ENCODE results near the gene CHCHD3. TPM values are rescaled to one million over a fixed set of nuclear protein-coding genes. Genes with fewer than 3 reads are reported as not detected.

The CHCHD3 gene
- polyA plus RNA-seq, 3 donors, result 30.5 to 56.7 (median 48.8) TPM

- Histone ChIP-seq H3K79me2 (ENCODE audit: insufficient read depth, low read length) (no peaks in the 10 kb centered on the region), H3K9me3 (replicated peaks in 1 of 2; ENCODE audit: control insufficient read depth in 1 of 2, insufficient read depth in 1 of 2, low read length in 2 of 2) (peaks cover 8 to 23% of the 10 kb centered on the region in 2 donors), H3K36me3 (replicated peaks in 1 of 2; ENCODE audit: control insufficient read depth in 1 of 2, insufficient read depth in 2 of 2, low read length in 2 of 2) (no peaks in the 10 kb centered on the region), H3K27me3 (ENCODE audit: control insufficient read depth in 2 of 2, insufficient read depth in 2 of 2, low read length in 2 of 2) (no peaks in the 10 kb centered on the region), H4K20me1 (ENCODE audit: insufficient read depth, low read length) (no peaks in the 10 kb centered on the region), H3K4me3 (replicated peaks in 1 of 3; ENCODE audit: low read depth in 2 of 3, low read length in 3 of 3) (no peak overlapping the region), H3K9ac (ENCODE audit: insufficient read depth, low read length, poor library complexity, severe bottlenecking) (no peak overlapping the region), H2AFZ (ENCODE audit: insufficient read depth, low read depth, low read length, poor library complexity, severe bottlenecking) (no peak overlapping the region), H3K4me1 (ENCODE audit: control insufficient read depth in 1 of 2, insufficient read depth in 2 of 2, low read length in 2 of 2) (no peaks in the 10 kb centered on the region), H3K27ac (ENCODE audit: low read depth in 1 of 2, low read length in 2 of 2) (no peak overlapping the region), H3K4me2 (replicated peaks; ENCODE audit: extremely low read depth, low read length, poor library complexity, severe bottlenecking) (no peak overlapping the region)
- H3K4me1 Mint-ChIP-seq, result peaks cover 7% of the 10 kb centered on the region
- intact Hi-C loops (cut with micrococcal nuclease), result no loop called here
- TF ChIP-seq, protein P1, sequence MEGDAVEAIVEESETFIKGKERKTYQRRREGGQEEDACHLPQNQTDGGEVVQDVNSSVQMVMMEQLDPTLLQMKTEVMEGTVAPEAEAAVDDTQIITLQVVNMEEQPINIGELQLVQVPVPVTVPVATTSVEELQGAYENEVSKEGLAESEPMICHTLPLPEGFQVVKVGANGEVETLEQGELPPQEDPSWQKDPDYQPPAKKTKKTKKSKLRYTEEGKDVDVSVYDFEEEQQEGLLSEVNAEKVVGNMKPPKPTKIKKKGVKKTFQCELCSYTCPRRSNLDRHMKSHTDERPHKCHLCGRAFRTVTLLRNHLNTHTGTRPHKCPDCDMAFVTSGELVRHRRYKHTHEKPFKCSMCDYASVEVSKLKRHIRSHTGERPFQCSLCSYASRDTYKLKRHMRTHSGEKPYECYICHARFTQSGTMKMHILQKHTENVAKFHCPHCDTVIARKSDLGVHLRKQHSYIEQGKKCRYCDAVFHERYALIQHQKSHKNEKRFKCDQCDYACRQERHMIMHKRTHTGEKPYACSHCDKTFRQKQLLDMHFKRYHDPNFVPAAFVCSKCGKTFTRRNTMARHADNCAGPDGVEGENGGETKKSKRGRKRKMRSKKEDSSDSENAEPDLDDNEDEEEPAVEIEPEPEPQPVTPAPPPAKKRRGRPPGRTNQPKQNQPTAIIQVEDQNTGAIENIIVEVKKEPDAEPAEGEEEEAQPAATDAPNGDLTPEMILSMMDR (IDR thresholded peaks at IDR 0.05), result no peak
- DNase-seq, result no peak
- H3K27me3 Mint-ChIP-seq (ENCODE audit: low read depth in 3 of 3), result peaks cover 0 to 2% (median 0%) of the 10 kb centered on the region in 3 donors
- H3K4me3 Mint-ChIP-seq, result no peak overlapping the region
- no peak overlapping the region for H3K27ac Mint-ChIP-seq
- no peaks in the 10 kb centered on the region for H3K36me3 Mint-ChIP-seq
- WGBS (ENCODE audit: insufficient coverage), result 67% methylated on average over 3 of the region's 5 CpGs
- peaks cover 6 to 23% (median 14%) of the 10 kb centered on the region in 7 donors for H3K9me3 Mint-ChIP-seq
These were observed 341.7 kb downstream of the CHCHD3 start for GRCh38 chr7:132740176-132740575.

DNA sequence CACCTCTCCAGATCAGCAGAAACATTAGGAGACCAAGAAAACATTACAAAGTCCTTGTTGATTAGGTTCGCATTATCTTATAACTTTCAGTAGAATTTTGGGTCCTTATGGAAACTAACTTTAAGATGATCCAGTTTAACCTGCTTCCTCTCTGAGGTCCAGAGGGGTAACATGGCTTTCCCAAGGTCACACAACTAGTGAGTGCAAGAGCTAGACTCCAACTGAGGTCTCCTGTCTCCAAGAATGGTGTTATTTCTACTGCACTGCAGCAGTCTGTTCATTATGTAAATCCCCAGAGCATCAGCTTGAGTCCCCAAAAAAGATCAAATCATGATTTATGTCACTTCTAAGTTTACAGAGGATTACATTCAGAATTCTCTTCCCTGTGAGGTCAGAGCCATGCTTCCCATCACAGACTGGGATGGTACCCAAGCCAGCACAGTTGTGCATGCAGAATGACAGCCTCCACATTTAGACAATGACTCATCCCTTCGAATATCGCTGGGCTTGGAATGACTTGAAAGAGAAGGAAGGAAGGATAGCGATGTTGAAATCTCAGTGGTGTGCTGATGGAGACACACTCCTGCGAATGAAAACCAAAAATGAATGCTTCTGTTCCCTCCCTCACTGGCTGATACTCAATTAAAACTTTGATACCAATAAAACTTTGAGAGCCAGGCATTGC lies 342.5 kb downstream of the CHCHD3 start:
- no peaks in the 10 kb centered on the region for H3K27me3 ChIP-seq (ENCODE audit: control insufficient read depth in 2 of 2, insufficient read depth in 2 of 2, low read length in 2 of 2)
- Mint-ChIP-seq H3K27me3 (ENCODE audit: low read depth in 3 of 3) (peaks cover 0 to 2% (median 0%) of the 10 kb centered on the region in 3 donors), H3K4me1 (peaks cover 7% of the 10 kb centered on the region), H3K36me3 (no peaks in the 10 kb centered on the region), H3K27ac (no peak overlapping the region), H3K4me3 (no peak overlapping the region), H3K9me3 (peaks cover 4 to 17% (median 9%) of the 10 kb centered on the region in 7 donors)
- no peak for DNase-seq
- no CpG with 5 or more reads among the region's 5 CpGs for whole genome bisulfite sequencing (ENCODE audit: insufficient coverage)
- no peak overlapping the region for H3K9ac ChIP-seq (ENCODE audit: insufficient read depth, low read length, poor library complexity, severe bottlenecking)
- H3K4me2 ChIP-seq (replicated peaks; ENCODE audit: extremely low read depth, low read length, poor library complexity, severe bottlenecking), result no peak overlapping the region
- no peaks in the 10 kb centered on the region for H3K4me1 ChIP-seq (ENCODE audit: control insufficient read depth in 1 of 2, insufficient read depth in 2 of 2, low read length in 2 of 2)
- intact Hi-C loops (cut with micrococcal nuclease), result no loop called here
- H3K79me2 ChIP-seq (ENCODE audit: insufficient read depth, low read length), result no peaks in the 10 kb centered on the region
- no peak overlapping the region for H3K27ac ChIP-seq (ENCODE audit: low read depth in 1 of 2, low read length in 2 of 2)
- no peaks in the 10 kb centered on the region for H4K20me1 ChIP-seq (ENCODE audit: insufficient read depth, low read length)
- H3K36me3 ChIP-seq (replicated peaks in 1 of 2; ENCODE audit: control insufficient read depth in 1 of 2, insufficient read depth in 2 of 2, low read length in 2 of 2), result no peaks in the 10 kb centered on the region
- H3K4me3 ChIP-seq (replicated peaks in 1 of 3; ENCODE audit: low read depth in 2 of 3, low read length in 3 of 3), result no peak overlapping the region
- peaks cover 3 to 16% of the 10 kb centered on the region in 2 donors for H3K9me3 ChIP-seq (replicated peaks in 1 of 2; ENCODE audit: control insufficient read depth in 1 of 2, insufficient read depth in 1 of 2, low read length in 2 of 2)
- TF ChIP-seq, protein P1 (IDR thresholded peaks at IDR 0.05), result no peak
- no peak overlapping the region for H2AFZ ChIP-seq (ENCODE audit: insufficient read depth, low read depth, low read length, poor library complexity, severe bottlenecking)
